Naive thymus-derived CD8-positive, alpha-beta T cell (primary cell): ENCODE measurements around the gene RAD51B. TPM values are rescaled to one million over a fixed set of nuclear protein-coding genes. Genes with fewer than 3 reads are reported as not detected.

Experiments used
- ATAC-seq, 2 donors: fragments of 150-1000 bp; cut with Tn5 transposase in 1 of 2; sonication (Bioruptor Pico), chemical (Tn5 transposase) in 1 of 2; 1 replicate in 1 of 2; 2 replicates in 1 of 2; pipeline ENCODE4 v1.10.0; 2021; ENCODE audit warnings: mild to moderate bottlenecking in 2 of 2, moderate library complexity in 2 of 2
- POLR2A ChIA-PET: fragments of 350-600 bp; sonication (Branson Sonifier 250); formaldehyde crosslinking; loops from one replicate; lab custom pipeline; 2021; ENCODE audit warnings: antibody characterized with exemption; lab: Charles Lee
- DNase-seq, 10 donors: peaks; one replicate each; pipeline versions ENCODE4 v3.0.0 to v3.0.0-alpha.2; 2020 to 2022
- H3K27ac Mint-ChIP-seq, 10 donors: one replicate each; pipeline ENCODE4 v1.8.0; 2020 to 2022; ENCODE audit warnings: mild to moderate bottlenecking in 10 of 10, mixed read lengths in 10 of 10, moderate library complexity in 4 of 10, inconsistent platforms in 1 of 10
- H3K27me3 Mint-ChIP-seq, 5 donors: one replicate each; pipeline ENCODE4 v1.8.0; 2021 to 2022; ENCODE audit warnings: mixed read lengths in 5 of 5
- H3K36me3 Mint-ChIP-seq, 3 donors: one replicate each; pipeline ENCODE4 v1.8.0; 2020 to 2022; ENCODE audit warnings: mixed read lengths in 3 of 3, mild to moderate bottlenecking in 2 of 3, inconsistent platforms in 1 of 3
- H3K4me1 Mint-ChIP-seq, 4 donors: one replicate each; pipeline ENCODE4 v1.8.0; 2021 to 2022; ENCODE audit warnings: mixed read lengths in 4 of 4
- H3K4me3 Mint-ChIP-seq, 10 donors: one replicate each; pipeline ENCODE4 v1.8.0; 2020 to 2022; ENCODE audit warnings: mild to moderate bottlenecking in 10 of 10, mixed read lengths in 10 of 10, moderate library complexity in 6 of 10, inconsistent platforms in 1 of 10
- H3K9me3 Mint-ChIP-seq, 9 donors: one replicate each; pipeline ENCODE4 v1.8.0; 2020 to 2022; ENCODE audit warnings: mixed read lengths in 9 of 9, mild to moderate bottlenecking in 3 of 9, inconsistent platforms in 1 of 9, moderate library complexity in 1 of 9
- polyA plus RNA-seq, 3 donors: library from polyadenylated mRNA; unstranded; fragments of 300-500 nt; fragmentation: Illumina TruSeq; gene quantifications; one replicate each; pipeline ENCODE4 v1.2.3, GENCODE V29; 2021
- total RNA-seq, 8 experiments: library from RNA in 2 of 8; stranded (reverse) in 2 of 8; gene quantifications; one replicate each; pipeline ENCODE4 v1.2.3 and lab custom pipeline; 2021 to 2026

The RAD51B gene
- total and polyA plus RNA-seq, 5 experiments from 2014 or later = 15.1 to 30.0 (median 26.4) TPM

- Mint-ChIP-seq H3K27ac (peak overlapping the region in 1 of 10 donors; percentile 16), H3K36me3 (peaks cover 0 to 14% (median 2%) of the 10 kb centered on the region in 3 donors), H3K27me3 (no peaks in the 10 kb centered on the region), H3K4me1 (peaks cover 7 to 36% (median 17%) of the 10 kb centered on the region in 4 donors), H3K9me3 (no peaks in the 10 kb centered on the region), H3K4me3 (no peak overlapping the region)
- no peak for ATAC-seq
- POLR2A ChIA-PET = no interaction called here
- no peak for DNase-seq
These were observed 63.5 kb downstream of the RAD51B start for GRCh38 chr14:67882986-67883555.

GRCh38 chr14:67883717-67884116, 64.1 kb downstream of the RAD51B start:
- Mint-ChIP-seq H3K36me3 (peaks cover 0 to 17% (median 2%) of the 10 kb centered on the region in 3 donors), H3K4me1 (peaks cover 7 to 36% (median 17%) of the 10 kb centered on the region in 4 donors), H3K27me3 (no peaks in the 10 kb centered on the region), H3K27ac (peak overlapping the region in 1 of 10 donors; percentile 16), H3K9me3 (no peaks in the 10 kb centered on the region), H3K4me3 (no peak overlapping the region)
- DNase-seq (peak in 3 of 10 donors; percentile 9 to 12 (median 12)), ATAC-seq (no peak)
- POLR2A ChIA-PET = no interaction called here

GRCh38 chr14:67886191-67886590, 66.6 kb downstream of the RAD51B start:
- Mint-ChIP-seq H3K27ac (peak overlapping the region in 2 of 10 donors; percentile 19 to 49), H3K36me3 (peaks cover 0 to 17% (median 2%) of the 10 kb centered on the region in 3 donors), H3K4me3 (no peak overlapping the region), H3K27me3 (no peaks in the 10 kb centered on the region), H3K9me3 (no peaks in the 10 kb centered on the region), H3K4me1 (peaks cover 7 to 31% (median 15%) of the 10 kb centered on the region in 4 donors)
- POLR2A ChIA-PET = no interaction called here
- ATAC-seq = no peak
- DNase-seq = no peak

- POLR2A ChIA-PET = no interaction called here
- DNase-seq (no peak), ATAC-seq (no peak)
- H3K9me3 Mint-ChIP-seq = no peaks in the 10 kb centered on the region
- no peak overlapping the region for H3K27ac Mint-ChIP-seq
- H3K27me3 Mint-ChIP-seq = no peaks in the 10 kb centered on the region
- H3K4me1 Mint-ChIP-seq = peaks cover 3 to 20% (median 10%) of the 10 kb centered on the region in 4 donors
- peaks cover 0 to 17% (median 2%) of the 10 kb centered on the region in 3 donors for H3K36me3 Mint-ChIP-seq
- H3K4me3 Mint-ChIP-seq = no peak overlapping the region
These were observed 67.9 kb downstream of the RAD51B start for GRCh38 chr14:67887478-67887877.

GRCh38 chr14:67889455-67889854, 69.9 kb downstream of the RAD51B start:
- Mint-ChIP-seq H3K36me3 (peaks cover 0 to 17% (median 2%) of the 10 kb centered on the region in 3 donors), H3K27ac (no peak overlapping the region), H3K27me3 (no peaks in the 10 kb centered on the region), H3K4me3 (no peak overlapping the region), H3K4me1 (peaks cover 3 to 6% (median 4%) of the 10 kb centered on the region in 4 donors), H3K9me3 (no peaks in the 10 kb centered on the region)
- no peak for DNase-seq
- ATAC-seq = no peak
- POLR2A ChIA-PET = no interaction called here

GRCh38 chr14:67892466-67893100, 73.0 kb downstream of the RAD51B start:
- POLR2A ChIA-PET = interaction anchor here (0.8 kb wide), 1 partner anchor 320 kb away, joined by 3 read pairs; no protein-coding TSS in a partner anchor
- Mint-ChIP-seq H3K4me1 (peaks cover 0 to 4% (median 2%) of the 10 kb centered on the region in 4 donors), H3K27ac (no peak overlapping the region), H3K36me3 (peaks cover 0 to 11% (median 9%) of the 10 kb centered on the region in 3 donors), H3K4me3 (no peak overlapping the region), H3K27me3 (no peaks in the 10 kb centered on the region), H3K9me3 (no peaks in the 10 kb centered on the region)
- ATAC-seq (no peak), DNase-seq (no peak)

GRCh38 chr14:67900231-67900630, 80.7 kb downstream of the RAD51B start:
- Mint-ChIP-seq H3K27ac (no peak overlapping the region), H3K4me3 (no peak overlapping the region), H3K9me3 (peaks cover 0 to 18% (median 8%) of the 10 kb centered on the region in 9 donors), H3K27me3 (no peaks in the 10 kb centered on the region), H3K36me3 (peaks cover 10 to 28% (median 17%) of the 10 kb centered on the region in 3 donors), H3K4me1 (peaks cover 0 to 15% (median 7%) of the 10 kb centered on the region in 4 donors)
- POLR2A ChIA-PET = no interaction called here
- no peak for ATAC-seq
- no peak for DNase-seq

- DNase-seq = no peak
- POLR2A ChIA-PET = no interaction called here
- no peak overlapping the region for H3K27ac Mint-ChIP-seq
- ATAC-seq = no peak
- H3K9me3 Mint-ChIP-seq = peaks cover 0 to 14% (median 3%) of the 10 kb centered on the region in 9 donors
- H3K4me3 Mint-ChIP-seq = no peak overlapping the region
- peaks cover 6 to 27% (median 17%) of the 10 kb centered on the region in 3 donors for H3K36me3 Mint-ChIP-seq
- H3K27me3 Mint-ChIP-seq = no peaks in the 10 kb centered on the region
- H3K4me1 Mint-ChIP-seq = peaks cover 0 to 2% (median 0%) of the 10 kb centered on the region in 4 donors
These were observed 88.6 kb downstream of the RAD51B start for GRCh38 chr14:67908052-67908754.

- no peak for ATAC-seq
- DNase-seq = no peak
- H3K4me1 Mint-ChIP-seq = peaks cover 0 to 2% (median 0%) of the 10 kb centered on the region in 4 donors
- POLR2A ChIA-PET = no interaction called here
- H3K4me3 Mint-ChIP-seq = no peak overlapping the region
- H3K27me3 Mint-ChIP-seq = no peaks in the 10 kb centered on the region
- peaks cover 0 to 9% (median 3%) of the 10 kb centered on the region in 3 donors for H3K36me3 Mint-ChIP-seq
- no peak overlapping the region for H3K27ac Mint-ChIP-seq
- peaks cover 0 to 3% (median 0%) of the 10 kb centered on the region in 9 donors for H3K9me3 Mint-ChIP-seq
These were observed 92.0 kb downstream of the RAD51B start for GRCh38 chr14:67911562-67911961.

- Mint-ChIP-seq H3K9me3 (no peaks in the 10 kb centered on the region), H3K36me3 (peaks cover 0 to 6% (median 0%) of the 10 kb centered on the region in 3 donors), H3K27ac (no peak overlapping the region), H3K4me3 (no peak overlapping the region), H3K4me1 (no peaks in the 10 kb centered on the region), H3K27me3 (no peaks in the 10 kb centered on the region)
- ATAC-seq (no peak), DNase-seq (no peak)
- POLR2A ChIA-PET = no interaction called here
These were observed 96.9 kb downstream of the RAD51B start for GRCh38 chr14:67916430-67916829.

- ATAC-seq = no peak
- no peak overlapping the region for H3K4me3 Mint-ChIP-seq
- DNase-seq = no peak
- no peaks in the 10 kb centered on the region for H3K9me3 Mint-ChIP-seq
- H3K36me3 Mint-ChIP-seq = peaks cover 0 to 6% (median 0%) of the 10 kb centered on the region in 3 donors
- POLR2A ChIA-PET = no interaction called here
- H3K27me3 Mint-ChIP-seq = no peaks in the 10 kb centered on the region
- peaks cover 0 to under 1% (median 0%) of the 10 kb centered on the region in 4 donors for H3K4me1 Mint-ChIP-seq
- no peak overlapping the region for H3K27ac Mint-ChIP-seq
These were observed 97.4 kb downstream of the RAD51B start for GRCh38 chr14:67917006-67917405.

- no peak for DNase-seq
- H3K27me3 Mint-ChIP-seq = no peaks in the 10 kb centered on the region
- H3K4me3 Mint-ChIP-seq = no peak overlapping the region
- POLR2A ChIA-PET = no interaction called here
- H3K9me3 Mint-ChIP-seq = no peaks in the 10 kb centered on the region
- ATAC-seq = no peak
- H3K4me1 Mint-ChIP-seq = peaks cover 0 to 2% (median 0%) of the 10 kb centered on the region in 4 donors
- no peak overlapping the region for H3K27ac Mint-ChIP-seq
- peaks cover 0 to 7% (median 3%) of the 10 kb centered on the region in 3 donors for H3K36me3 Mint-ChIP-seq
These were observed 99.3 kb downstream of the RAD51B start for GRCh38 chr14:67918838-67919237.
